HEK293T (cell line): ENCODE measurements around the gene KYAT1.

Source experiments
- ARNT ChIP-seq: fragments of 450-650 bp; IDR thresholded peaks from 2 replicates; pipeline ENCODE4 v1.6.1; 2017; ENCODE audit warnings: mild to moderate bottlenecking
- CTBP1 ChIP-seq: fragments of 450-650 bp; IDR thresholded peaks from 2 replicates; pipeline ENCODE4 v1.6.1; 2016; ENCODE audit warnings: borderline replicate concordance
- FOXA1 ChIP-seq: fragments of 450-650 bp; IDR thresholded peaks from 2 replicates; pipeline ENCODE4 v1.6.1; 2016; ENCODE audit warnings: mild to moderate bottlenecking
- FOXK2 ChIP-seq: fragments of 450-650 bp; IDR thresholded peaks from 2 replicates; pipeline ENCODE4 v1.6.1; 2016; ENCODE audit warnings: mild to moderate bottlenecking
- FOXM1 ChIP-seq: fragments of 450-650 bp; IDR thresholded peaks from 2 replicates; pipeline ENCODE4 v1.6.1; 2017; ENCODE audit warnings: mild to moderate bottlenecking, borderline replicate concordance
- SP1 ChIP-seq: fragments of 450-650 bp; IDR thresholded peaks from 2 replicates; pipeline ENCODE4 v1.6.1; 2017
- SUZ12 ChIP-seq: fragments of 450-650 bp; IDR thresholded peaks from 2 replicates; pipeline ENCODE4 v1.6.1; 2016; ENCODE audit warnings: mild to moderate bottlenecking

- TF ChIP-seq SP1 (no peak), CTBP1 (no peak), SUZ12 (no peak), FOXA1 (no peak), ARNT (no peak), FOXM1 (no peak), FOXK2 (no peak)
Measured at GRCh38 chr9:128885376-128885775, 3.6 kb upstream of the KYAT1 start.
